Activated CD4-positive, alpha-beta T cell treated with anti-CD3 and anti-CD28 coated beads for 24 hours (primary cell): ENCODE measurements around the gene CCDC192.

Experiments
- DNase-seq, 2 donors: peaks; one replicate each; pipeline ENCODE4 v3.0.0-alpha.2; 2020; ENCODE audit warnings: low read depth in 2 of 2

The CCDC192 gene

DNA sequence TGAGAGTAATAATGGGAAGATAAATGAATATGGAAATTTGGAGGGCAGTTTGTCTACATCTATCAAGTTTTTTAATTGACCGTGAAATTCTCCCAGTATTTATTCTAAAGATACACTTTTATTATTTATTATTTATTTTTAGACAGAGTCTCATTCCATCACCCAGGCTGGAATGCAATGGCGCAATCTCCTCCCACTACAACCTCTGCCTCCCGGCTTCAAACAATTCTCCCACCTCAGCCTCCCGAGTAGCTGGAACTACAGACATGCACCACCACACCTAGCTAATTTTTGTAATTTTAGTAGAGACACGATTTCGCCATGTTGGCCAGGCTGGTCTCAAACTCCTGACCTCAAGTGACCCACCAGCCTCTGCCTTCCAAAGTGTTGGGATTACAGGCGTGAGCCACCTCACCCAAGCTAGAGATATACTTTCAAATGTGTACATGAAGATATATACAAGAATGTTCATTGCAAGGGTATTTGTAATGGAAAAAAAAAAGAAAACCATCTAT is 282.7 kb downstream of the CCDC192 start:
- no peak for DNase-seq

DNA sequence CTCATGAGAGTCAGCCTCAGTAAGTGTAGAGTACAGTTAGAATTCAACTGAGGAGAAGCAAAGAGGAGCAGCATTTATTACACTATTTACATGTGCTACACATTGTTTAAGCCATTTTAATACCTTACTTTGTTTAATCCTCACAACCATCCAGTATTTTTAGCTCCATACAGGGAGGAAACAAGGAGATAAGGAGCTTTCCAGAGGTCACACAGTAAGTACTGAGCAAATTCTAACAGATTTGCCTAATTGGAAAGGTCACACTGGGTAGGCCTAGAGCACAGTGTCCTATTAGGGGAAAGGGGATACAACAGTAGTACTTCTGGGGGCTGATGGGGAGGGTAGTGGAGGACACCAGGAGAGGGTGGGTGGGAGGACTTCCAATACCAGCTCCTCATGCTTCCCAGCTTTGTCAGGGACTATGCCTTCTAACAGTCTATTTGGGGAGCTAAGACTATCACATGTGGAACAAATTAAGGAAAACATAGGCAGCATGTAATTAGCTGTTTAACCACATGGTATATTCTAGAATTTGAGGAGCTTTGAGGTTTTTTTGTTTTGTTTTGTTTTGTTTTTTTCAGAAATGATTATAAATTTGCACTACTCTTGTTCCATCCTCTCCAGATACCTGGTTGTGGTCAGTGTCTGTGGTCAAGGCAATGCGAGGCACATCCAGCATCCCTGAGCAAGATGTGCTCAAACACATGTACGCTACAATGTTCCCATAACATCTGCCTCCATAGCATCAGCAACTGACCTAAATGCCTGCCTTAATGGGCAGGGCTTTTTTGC is 284.4 kb downstream of the CCDC192 start:
- DNase-seq: no peak

DNA sequence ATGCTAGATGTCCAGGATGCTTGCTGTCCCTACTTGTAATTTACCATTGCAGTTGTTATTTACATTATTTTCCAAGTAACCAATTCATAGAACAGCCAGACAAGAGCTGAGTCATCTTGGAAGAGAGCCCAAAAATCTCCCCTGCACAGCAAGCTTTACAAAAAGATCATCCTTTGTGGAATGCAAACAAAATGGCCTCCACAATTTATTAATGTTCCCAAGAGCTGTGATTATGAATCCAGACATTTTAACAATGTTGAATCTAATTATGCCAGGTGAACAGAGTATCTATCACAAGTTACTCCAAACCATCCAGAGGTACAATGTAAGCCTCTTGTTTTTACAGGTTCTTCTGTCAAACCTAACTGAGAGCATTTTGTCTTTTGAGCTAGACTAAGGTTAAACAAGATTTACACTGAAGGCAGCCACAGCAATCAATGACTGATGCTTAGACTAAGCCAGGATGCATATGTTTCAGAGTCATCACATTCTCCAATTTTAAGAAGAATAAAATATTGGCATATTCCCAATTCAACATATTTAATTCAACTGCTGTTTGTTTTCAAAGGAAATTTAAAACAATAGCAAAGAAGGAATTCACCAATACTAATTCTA is 285.1 kb downstream of the CCDC192 start:
- DNase-seq: no peak
